Thyroid gland (tissue), 4 donors: ENCODE results near the gene MAP3K12.

ENCODE experiments used
- CTCF ChIP-seq, 6 experiments: fragments of 200-600 bp in 3 of 6; fragments of 450-650 bp in 3 of 6; sonication (generic) in 3 of 6; IDR thresholded peaks; one replicate each; pipeline ENCODE4 v1.5.1; 2016 to 2019; ENCODE audit warnings: antibody characterized with exemption in 6 of 6, mild to moderate bottlenecking in 2 of 6, inconsistent platforms in 1 of 6, moderate library complexity in 1 of 6
- POLR2A ChIP-seq, 2 donors: fragments of 450-650 bp; IDR thresholded peaks; one replicate each; pipeline ENCODE4 v1.6.1; 2017; ENCODE audit warnings: antibody characterized with exemption in 2 of 2, mild to moderate bottlenecking in 2 of 2, moderate library complexity in 1 of 2

DNA sequence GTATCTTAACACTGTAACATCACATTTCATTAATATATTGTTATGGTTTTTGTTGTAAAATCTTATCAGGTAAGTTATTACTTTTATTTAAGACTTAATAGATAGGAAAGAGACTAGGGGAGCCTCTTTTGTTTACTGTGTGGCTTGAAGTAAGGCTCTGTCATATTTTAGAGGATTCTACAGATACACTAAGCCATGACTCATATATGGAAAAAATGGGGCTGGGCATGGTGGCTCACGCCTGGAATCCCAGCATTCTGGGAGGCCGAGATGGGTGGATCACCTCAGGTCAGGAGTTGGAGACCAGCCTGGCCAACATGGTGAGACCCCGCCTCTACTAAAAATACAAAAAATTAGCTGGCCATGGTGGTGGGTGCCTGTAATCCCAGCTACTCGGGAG, 31.7 kb upstream of the MAP3K12 start:
- TF ChIP-seq CTCF (IDR thresholded peaks at IDR 0.05), result no peak
- TF ChIP-seq POLR2A (IDR thresholded peaks at IDR 0.05), result no peak
